ENCODE measurements around the gene GPR84.

Gene GPR84

DNA sequence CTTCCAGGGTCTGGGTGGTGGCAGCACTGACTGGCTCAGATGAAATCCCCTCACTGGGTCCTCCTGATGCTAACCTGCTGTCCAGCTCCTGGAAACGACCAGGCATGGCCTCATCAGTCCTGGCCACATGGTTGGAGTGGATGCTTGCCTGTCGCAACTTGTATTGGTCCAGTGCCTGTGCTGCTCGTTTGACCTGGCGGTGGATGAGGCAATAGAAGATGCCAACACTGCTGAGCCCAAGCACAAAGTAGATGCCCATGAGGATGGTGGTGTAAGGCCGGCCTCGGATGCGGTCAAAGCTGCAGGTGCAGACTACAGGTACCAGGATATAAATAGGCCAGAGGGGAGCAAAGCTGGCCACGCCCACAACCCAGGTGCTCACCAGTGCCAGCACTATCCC is 1.2 kb downstream of the GPR84 start:
- Histone ChIP-seq H3K27ac (ENCODE audit: low read length) (no peak overlapping the region), H4K20me1 (ENCODE audit: insufficient read depth, low read length) (no peaks in the 10 kb centered on the region), H3K4me3 (ENCODE audit: low read depth in 1 of 2, low read length in 2 of 2) (no peak overlapping the region), H3K79me2 (ENCODE audit: insufficient read depth, low read length) (no peaks in the 10 kb centered on the region), H3K9ac (ENCODE audit: low read depth, low read length) (no peak overlapping the region), H3K4me1 (ENCODE audit: insufficient read depth, low read length) (peaks cover 19% of the 10 kb centered on the region), H3K9me3 (ENCODE audit: insufficient read depth, low read length, severe bottlenecking) (no peaks in the 10 kb centered on the region), H3K27me3 (ENCODE audit: insufficient read depth, low read length, poor library complexity) (no peaks in the 10 kb centered on the region), H2AFZ (ENCODE audit: low read depth, low read length) (no peak overlapping the region), H3K4me2 (ENCODE audit: insufficient read depth, low read length) (no peak overlapping the region), H3K36me3 (ENCODE audit: insufficient read depth, low read length) (no peaks in the 10 kb centered on the region)
- TF ChIP-seq, protein P1, sequence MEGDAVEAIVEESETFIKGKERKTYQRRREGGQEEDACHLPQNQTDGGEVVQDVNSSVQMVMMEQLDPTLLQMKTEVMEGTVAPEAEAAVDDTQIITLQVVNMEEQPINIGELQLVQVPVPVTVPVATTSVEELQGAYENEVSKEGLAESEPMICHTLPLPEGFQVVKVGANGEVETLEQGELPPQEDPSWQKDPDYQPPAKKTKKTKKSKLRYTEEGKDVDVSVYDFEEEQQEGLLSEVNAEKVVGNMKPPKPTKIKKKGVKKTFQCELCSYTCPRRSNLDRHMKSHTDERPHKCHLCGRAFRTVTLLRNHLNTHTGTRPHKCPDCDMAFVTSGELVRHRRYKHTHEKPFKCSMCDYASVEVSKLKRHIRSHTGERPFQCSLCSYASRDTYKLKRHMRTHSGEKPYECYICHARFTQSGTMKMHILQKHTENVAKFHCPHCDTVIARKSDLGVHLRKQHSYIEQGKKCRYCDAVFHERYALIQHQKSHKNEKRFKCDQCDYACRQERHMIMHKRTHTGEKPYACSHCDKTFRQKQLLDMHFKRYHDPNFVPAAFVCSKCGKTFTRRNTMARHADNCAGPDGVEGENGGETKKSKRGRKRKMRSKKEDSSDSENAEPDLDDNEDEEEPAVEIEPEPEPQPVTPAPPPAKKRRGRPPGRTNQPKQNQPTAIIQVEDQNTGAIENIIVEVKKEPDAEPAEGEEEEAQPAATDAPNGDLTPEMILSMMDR (IDR thresholded peaks at IDR 0.05; ENCODE audit: borderline replicate concordance, extremely low read depth, low read length, poor library complexity, severe bottlenecking) = no peak
- DNase-seq = no peak
- no peak for ATAC-seq (ENCODE audit: insufficient read depth, low read depth)

DNA sequence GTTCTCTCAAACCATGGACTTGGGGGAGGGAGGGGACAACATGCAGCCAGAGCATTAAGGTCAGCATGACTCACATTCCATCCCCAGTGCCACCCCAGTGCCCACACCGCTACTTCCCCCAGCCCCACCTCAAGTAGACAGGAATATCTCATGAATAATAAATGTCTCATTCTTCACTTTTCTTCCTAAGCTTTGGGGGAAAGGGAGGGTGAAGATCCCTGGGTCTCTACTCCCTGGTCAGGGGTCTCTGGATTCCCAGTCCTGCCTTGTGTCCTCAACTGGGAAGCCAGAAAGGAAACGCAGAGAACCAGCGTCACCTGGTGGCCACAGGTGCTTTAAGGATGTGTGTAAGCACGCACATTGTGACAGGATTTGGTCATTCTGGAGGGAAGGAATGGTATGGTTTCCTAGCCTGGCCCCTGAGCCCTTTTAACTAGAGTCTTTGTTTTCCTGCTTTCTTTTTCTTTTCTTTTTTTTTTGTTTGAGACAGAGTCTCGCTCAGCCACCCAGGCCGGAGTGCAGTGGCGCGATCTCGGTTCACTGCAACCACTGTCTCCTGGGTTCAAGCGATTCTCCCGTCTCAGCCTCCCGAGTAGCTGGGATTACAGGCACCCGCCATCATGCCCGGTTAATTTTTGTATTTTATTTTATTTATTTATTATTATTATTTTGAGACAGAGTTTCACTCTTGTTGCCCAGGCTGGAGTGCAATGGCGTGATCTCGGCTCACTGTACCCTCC is 3.4 kb downstream of the GPR84 start:
- Histone ChIP-seq H3K79me2 (ENCODE audit: insufficient read depth, low read length) (no peaks in the 10 kb centered on the region), H3K27me3 (ENCODE audit: insufficient read depth, low read length, poor library complexity) (no peaks in the 10 kb centered on the region), H2AFZ (ENCODE audit: low read depth, low read length) (0 out of 2 replicates have a peak overlapping the region, but pooled peaks have one; percentile 27), H3K4me3 (ENCODE audit: low read depth in 1 of 2, low read length in 2 of 2) (no peak overlapping the region), H3K9me3 (ENCODE audit: insufficient read depth, low read length, severe bottlenecking) (no peaks in the 10 kb centered on the region), H3K9ac (ENCODE audit: low read depth, low read length) (no peak overlapping the region), H3K27ac (ENCODE audit: low read length) (no peak overlapping the region), H3K4me2 (ENCODE audit: insufficient read depth, low read length) (no peak overlapping the region), H3K36me3 (ENCODE audit: insufficient read depth, low read length) (no peaks in the 10 kb centered on the region), H3K4me1 (ENCODE audit: insufficient read depth, low read length) (peaks cover 31% of the 10 kb centered on the region), H4K20me1 (ENCODE audit: insufficient read depth, low read length) (no peaks in the 10 kb centered on the region)
- TF ChIP-seq, protein P1 (IDR thresholded peaks at IDR 0.05; ENCODE audit: borderline replicate concordance, extremely low read depth, low read length, poor library complexity, severe bottlenecking) = peak; percentile 85
- TF ChIP-seq EZH2 (IDR thresholded peaks at IDR 0.05; ENCODE audit: borderline replicate concordance, low read depth, low read length, severe bottlenecking) = no peak
- DNase-seq = peak; percentile 66
- ATAC-seq (ENCODE audit: insufficient read depth, low read depth) = no peak

DNA sequence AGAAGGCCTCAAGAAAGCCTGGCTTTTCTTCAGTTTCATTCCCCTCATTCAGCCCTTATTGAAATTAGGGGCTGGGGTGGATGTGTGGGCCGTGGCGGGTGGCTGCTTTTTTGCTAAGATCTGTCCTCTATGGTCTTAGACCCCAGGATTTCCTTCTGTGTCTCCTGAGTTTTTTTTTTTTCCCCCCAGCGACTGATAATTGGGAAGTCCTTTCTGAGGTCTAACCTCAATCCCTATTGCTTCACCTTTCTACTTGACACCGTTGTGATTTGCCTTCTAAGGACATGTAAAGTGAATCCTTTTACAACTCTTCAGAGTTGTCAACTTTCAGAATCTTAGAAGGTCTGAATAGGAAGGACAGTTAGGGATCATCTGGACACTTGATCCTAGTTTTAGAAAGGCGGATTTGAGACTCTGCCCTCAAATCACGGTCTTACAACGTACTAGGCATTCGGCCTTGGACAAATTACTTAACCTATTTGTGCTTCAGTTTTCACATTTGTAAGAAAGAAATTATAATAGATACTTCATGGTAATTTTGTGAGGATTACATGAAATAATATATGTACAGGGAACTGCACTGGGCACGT is 4.4 kb downstream of the GPR84 start:
- TF ChIP-seq, protein P1 (IDR thresholded peaks at IDR 0.05; ENCODE audit: borderline replicate concordance, extremely low read depth, low read length, poor library complexity, severe bottlenecking) = no peak
- no peak for TF ChIP-seq EZH2 (IDR thresholded peaks at IDR 0.05; ENCODE audit: borderline replicate concordance, low read depth, low read length, severe bottlenecking)
- Histone ChIP-seq H2AFZ (ENCODE audit: low read depth, low read length) (peak overlapping the region; percentile 89), H3K27me3 (ENCODE audit: insufficient read depth, low read length, poor library complexity) (no peaks in the 10 kb centered on the region), H3K4me2 (ENCODE audit: insufficient read depth, low read length) (peak overlapping the region; percentile 93), H3K9me3 (ENCODE audit: insufficient read depth, low read length, severe bottlenecking) (no peaks in the 10 kb centered on the region), H4K20me1 (ENCODE audit: insufficient read depth, low read length) (no peaks in the 10 kb centered on the region), H3K79me2 (ENCODE audit: insufficient read depth, low read length) (no peaks in the 10 kb centered on the region), H3K9ac (ENCODE audit: low read depth, low read length) (peak overlapping the region; percentile 59), H3K4me1 (ENCODE audit: insufficient read depth, low read length) (peaks cover 31% of the 10 kb centered on the region), H3K36me3 (ENCODE audit: insufficient read depth, low read length) (no peaks in the 10 kb centered on the region), H3K4me3 (ENCODE audit: low read depth in 1 of 2, low read length in 2 of 2) (peak overlapping the region; percentile 16 to 63; a peak in 3 of 4 replicates), H3K27ac (ENCODE audit: low read length) (peak overlapping the region; percentile 86)
- ATAC-seq (ENCODE audit: insufficient read depth, low read depth) (no peak), DNase-seq (no peak)

All from DND-41 (cell line).